Measurements from ENCODE around the gene BCO1.

The BCO1 gene

GRCh38 chr16:81321039-81321438 is 82.5 kb downstream of the BCO1 start:
- no peak for DNase-seq

- no peak for DNase-seq
These were observed 83.0 kb downstream of the BCO1 start for GRCh38 chr16:81321536-81321935.

DNA sequence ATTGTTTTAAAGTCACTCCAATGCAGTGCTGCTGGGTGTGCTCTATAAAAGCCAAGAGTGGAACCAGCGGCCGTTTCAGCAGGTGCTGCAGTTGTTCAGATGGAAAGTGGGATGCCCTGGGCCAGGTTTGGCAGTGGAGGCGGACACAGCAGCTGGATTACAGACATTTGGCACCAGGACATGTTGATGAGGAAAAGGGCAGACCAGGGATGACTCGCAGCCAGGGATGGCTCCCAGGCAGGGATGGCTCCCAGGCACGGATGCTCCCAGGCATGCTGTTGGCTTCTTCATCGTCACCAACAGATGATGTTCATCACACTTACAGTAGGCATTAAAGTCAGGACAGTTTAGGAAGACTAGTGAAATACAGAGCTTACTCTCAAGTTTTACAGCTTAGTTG is 86.3 kb downstream of the BCO1 start:
- no peak for DNase-seq

- DNase-seq: no peak
These were observed 88.5 kb downstream of the BCO1 start for GRCh38 chr16:81327011-81327410.

DNA sequence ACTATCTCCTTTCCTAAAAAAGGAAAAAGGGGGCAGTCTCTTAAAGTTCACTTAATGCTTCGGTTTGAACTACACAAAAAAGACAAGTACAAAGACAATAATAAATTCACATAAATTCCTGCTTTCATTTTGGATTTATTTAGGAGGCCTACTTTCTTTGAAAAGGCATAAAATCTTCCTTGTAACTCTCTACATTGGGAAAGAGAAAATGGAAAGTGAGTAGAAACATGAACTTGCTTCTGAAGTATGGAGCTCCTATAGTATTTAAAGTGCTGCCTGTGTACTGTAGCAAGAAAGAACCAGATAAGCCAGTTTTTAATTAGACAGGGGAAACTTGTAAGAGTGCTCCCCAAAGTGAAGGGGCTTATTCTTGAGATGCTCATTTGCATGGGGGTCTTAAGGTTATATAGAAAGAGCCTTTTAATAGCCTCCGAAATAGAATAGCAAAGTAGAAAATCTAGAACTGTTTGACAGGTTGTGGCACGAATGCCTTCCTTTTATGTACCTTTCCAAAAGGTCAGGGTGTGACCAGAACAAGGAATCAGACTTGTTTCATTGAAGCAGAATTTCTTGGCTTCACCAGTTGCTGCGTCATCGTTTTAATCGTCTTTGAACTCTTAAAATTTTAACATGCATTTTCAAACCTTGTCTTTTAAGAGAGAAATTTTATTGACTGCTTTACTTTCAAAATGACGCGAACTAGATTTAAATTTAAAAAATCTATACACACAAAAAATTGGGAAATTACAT is 89.1 kb downstream of the BCO1 start:
- DNase-seq: no peak

DNA sequence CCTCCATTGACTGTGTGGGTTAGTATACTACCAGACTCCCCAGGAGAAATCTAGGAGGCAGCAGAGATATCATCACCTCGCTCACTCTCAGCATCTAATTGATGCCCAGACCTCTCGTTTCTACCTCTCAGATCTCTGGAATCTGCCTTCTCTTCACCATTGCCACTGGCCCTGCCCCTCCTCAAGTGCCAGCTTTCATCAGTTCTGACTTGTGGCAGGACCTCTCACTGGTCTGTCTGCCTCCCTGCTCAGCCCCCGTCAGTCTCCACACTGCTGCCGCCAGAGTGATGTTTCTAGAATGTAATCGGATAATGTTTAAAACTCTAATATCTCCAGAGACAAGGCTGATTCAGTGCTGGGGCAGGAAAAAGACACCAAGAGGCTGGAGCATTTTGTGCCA is 91.5 kb downstream of the BCO1 start:
- DNase-seq: no peak

GRCh38 chr16:81333356-81333755 is 94.9 kb downstream of the BCO1 start:
- no peak for DNase-seq

GRCh38 chr16:81335669-81336068 is 97.2 kb downstream of the BCO1 start:
- no peak for DNase-seq

- no peak for DNase-seq
These were observed 98.6 kb downstream of the BCO1 start for GRCh38 chr16:81337097-81337496.

Data from amniotic stem cell (primary cell).